Panc1 (cell line): Measurements from ENCODE around the gene SRSF10. TPM values are rescaled to one million over a fixed set of nuclear protein-coding genes. Genes with fewer than 3 reads are reported as not detected.
A peak's percentile ranks its signal among the peaks of the same experiment; 100 is the strongest.
"Not testable (repeated sequence)": the region's sequence is repeated elsewhere in the genome, so short reads cannot be mapped to it uniquely, and the experiment has no call there.

ENCODE experiments used
- ATAC-seq: fragments of 200-7000 bp; cut with Tn5 transposase; 2 replicates; pipeline ENCODE4 v1.9.1; 2020; ENCODE audit warnings: mild to moderate bottlenecking, moderate library complexity
- BruUV-seq: library from RNA; stranded (reverse); fragments of 400-500 nt; replicated peaks from 2 replicates; lab custom pipeline; 2021; lab: Mats Ljungman, UMichigan
- CTCF ChIA-PET: fragments of 300-600 bp; sonication (Branson Sonifier 250); formaldehyde crosslinking; loops from one replicate; lab custom pipeline; 2022; ENCODE audit warnings: antibody characterized with exemption; lab: Charles Lee
- POLR2A ChIA-PET: fragments of 300-600 bp; sonication (Branson Sonifier 250); formaldehyde crosslinking; loops from one replicate; lab custom pipeline; 2022; ENCODE audit warnings: antibody characterized with exemption; lab: Charles Lee
- DNase-seq: peaks from one replicate; pipeline ENCODE4 v3.0.0-alpha.2; 2010; ENCODE audit warnings: low read depth, low spot score
- H3K27ac ChIP-seq: 2 replicates; pipeline ENCODE4 v1.5.1; 2011; ENCODE audit warnings: mild to moderate bottlenecking, low read length, inconsistent platforms
- H3K27me3 ChIP-seq: fragments of 200-500 bp; sonication (Bioruptor generic); 2 replicates; pipeline ENCODE4 v1.6.0; 2014; ENCODE audit warnings: low read length, inconsistent platforms; ENCODE audit not compliant: control insufficient read depth, insufficient read depth
- H3K36me3 ChIP-seq: fragments of 200-500 bp; sonication (Bioruptor generic); 2 replicates; pipeline ENCODE4 v1.5.1; 2014; ENCODE audit warnings: inconsistent platforms, mild to moderate bottlenecking, low read length, moderate library complexity; ENCODE audit not compliant: control insufficient read depth, insufficient read depth
- H3K4me1 ChIP-seq: 2 replicates; pipeline ENCODE4 v1.5.1; 2011; ENCODE audit warnings: inconsistent platforms, mild to moderate bottlenecking, low read length, moderate library complexity; ENCODE audit not compliant: control insufficient read depth, insufficient read depth
- H3K4me3 ChIP-seq, 2 experiments: 2 replicates each; pipeline ENCODE4 v1.5.1; 2011 to 2012; ENCODE audit warnings: low read depth in 2 of 2, low read length in 2 of 2, mild to moderate bottlenecking in 2 of 2, inconsistent platforms in 1 of 2, moderate library complexity in 1 of 2
- H3K9me3 ChIP-seq: fragments of 200-500 bp; sonication (Bioruptor generic); 2 replicates; pipeline ENCODE4 v1.5.1; 2014; ENCODE audit warnings: low read depth, mild to moderate bottlenecking, inconsistent platforms, low read length, moderate library complexity; ENCODE audit not compliant: control insufficient read depth, insufficient read depth
- POLR2AphosphoS5 ChIP-seq: IDR thresholded peaks from 2 replicates; pipeline ENCODE4 v1.6.1; 2012; ENCODE audit warnings: mild to moderate bottlenecking, low read depth, low read length, moderate library complexity
- SIN3A ChIP-seq: IDR thresholded peaks from 2 replicates; pipeline ENCODE4 v1.6.1; 2012; ENCODE audit warnings: low read depth, mild to moderate bottlenecking, low read length, moderate library complexity, borderline replicate concordance; ENCODE audit not compliant: insufficient read depth
- TCF7L2 ChIP-seq: IDR thresholded peaks from 2 replicates; pipeline ENCODE4 v1.6.1; 2011; ENCODE audit warnings: mild to moderate bottlenecking, low read depth, low read length, inconsistent platforms
- in situ Hi-C: cut with HindIII; loops from 2 replicates; pipeline ENCODE4 v1.10.0; 2016; ENCODE audit warnings: low sequenced_read_pairs, low pct_unique_long_range_greater_than_20kb
- intact Hi-C: fragments of 100-400 bp; cut with micrococcal nuclease; formaldehyde crosslinking; loops from one replicate; pipeline ENCODE4 v1.10.0; 2022; ENCODE audit not compliant: unreplicated experiment
- total RNA-seq: library from RNA; stranded (reverse); gene quantifications from one replicate; pipeline ENCODE4 v1.2.1, GENCODE V29; 2021; ENCODE audit not compliant: unreplicated experiment
- TF ChIP-seq, protein P1 (sequence below), 2 experiments: IDR thresholded peaks; 2 replicates each; pipeline ENCODE4 v1.6.1; 2011 to 2012; ENCODE audit warnings: low read depth in 2 of 2, control low read depth in 1 of 2, low read length in 1 of 2, mild to moderate bottlenecking in 1 of 2, moderate library complexity in 1 of 2; ENCODE audit not compliant: insufficient read depth in 1 of 2
- TF ChIP-seq, protein P2 (sequence below): fragments of 450-650 bp; IDR thresholded peaks from 2 replicates; pipeline ENCODE4 v1.5.1; 2017; ENCODE audit warnings: mild to moderate bottlenecking

The SRSF10 gene
- total RNA-seq, 1 experiment from 2014 or later, result 137 TPM

DNA sequence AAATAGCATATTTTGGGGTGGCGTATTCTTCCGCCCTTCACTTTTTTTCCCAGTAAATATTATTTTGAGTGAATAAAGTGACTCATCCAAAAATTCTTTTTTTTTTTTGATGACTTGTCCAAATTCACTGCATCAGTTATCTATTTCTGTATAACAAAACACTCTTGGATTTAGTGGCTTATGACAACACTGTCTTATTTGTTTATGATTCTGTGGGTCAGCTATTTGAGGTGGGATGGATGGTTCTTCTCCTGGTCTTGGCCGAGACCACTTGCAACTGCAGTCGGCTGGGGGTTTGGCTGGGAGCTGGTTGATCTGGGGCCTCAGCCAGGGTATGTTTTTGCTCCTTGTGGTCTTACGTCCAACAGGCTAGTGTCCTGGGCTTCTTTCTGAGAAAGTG lies 39.9 kb upstream of the SRSF10 start:
- in situ Hi-C loops, result loop anchor here (10.0 kb wide), 1 partner anchor 55 kb away; no protein-coding TSS in a partner anchor
- H3K36me3 ChIP-seq, result no peaks in the 10 kb centered on the region
- peaks cover 62% of the 10 kb centered on the region for H3K4me1 ChIP-seq
- no peak for DNase-seq
- H3K27me3 ChIP-seq, result no peaks in the 10 kb centered on the region
- ATAC-seq, result no peak
- H3K4me3 ChIP-seq, result no peak overlapping the region
- H3K9me3 ChIP-seq, result no peaks in the 10 kb centered on the region
- no peak for TF ChIP-seq TCF7L2
- ChIA-PET POLR2A (interaction anchor here (0.6 kb wide), 1 partner anchor 244 kb away, joined by 6 read pairs; no protein-coding TSS in a partner anchor), CTCF (no interaction called here)
- no TSS peak for BruUV-seq
- intact Hi-C loops, result no loop called here
- H3K27ac ChIP-seq, result peak overlapping the region; percentile 87

DNA sequence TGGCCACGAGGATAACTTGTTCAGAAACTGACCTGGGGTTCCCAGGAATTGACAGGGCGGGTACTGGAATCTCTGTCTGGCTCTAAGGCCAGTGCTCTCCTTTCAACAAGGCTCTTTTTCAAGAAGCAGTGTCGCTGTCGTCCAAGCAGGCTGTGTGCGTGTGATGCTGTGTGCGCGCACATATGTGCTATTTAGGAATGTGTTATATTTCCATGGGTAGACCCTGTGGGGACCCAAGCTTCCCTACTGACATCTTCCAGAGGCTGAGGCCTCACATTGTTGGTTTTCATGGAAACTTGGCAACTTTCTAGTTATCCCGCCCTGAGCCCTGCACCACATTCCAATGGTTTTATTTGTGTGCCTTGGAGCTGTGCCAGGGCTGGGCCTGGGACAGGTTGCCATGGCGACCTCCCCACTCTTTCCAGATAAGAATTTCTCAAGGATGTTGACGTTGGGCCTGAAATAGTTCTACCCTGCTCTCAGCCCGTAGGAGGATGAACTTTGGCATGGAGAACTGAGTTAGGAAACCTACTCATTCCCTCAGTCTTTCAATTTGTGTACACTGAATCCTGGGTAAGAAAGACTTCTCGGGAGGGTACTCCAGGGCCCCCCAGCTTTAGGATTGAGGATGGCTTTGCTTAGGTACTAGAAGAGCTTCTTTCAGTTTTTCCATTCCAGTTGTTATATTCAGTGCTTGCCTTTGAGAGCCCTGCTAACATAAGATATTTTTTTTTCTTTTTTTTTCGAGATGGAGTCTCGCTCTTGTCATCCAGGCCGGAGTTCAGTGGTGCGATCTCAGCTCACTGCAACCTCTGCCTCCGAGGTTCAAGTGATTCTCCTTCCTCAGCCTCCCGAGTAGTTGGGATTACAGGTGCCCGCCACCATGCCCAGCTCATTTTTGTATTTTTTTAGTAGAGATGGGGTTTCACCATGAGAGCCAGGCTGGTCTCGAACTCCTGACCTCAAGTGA lies 38.8 kb upstream of the SRSF10 start:
- ATAC-seq (peak; percentile 89), DNase-seq (peak; percentile 87)
- Histone ChIP-seq H3K9me3 (no peaks in the 10 kb centered on the region), H3K27ac (peak overlapping the region; percentile 87), H3K36me3 (no peaks in the 10 kb centered on the region), H3K27me3 (no peaks in the 10 kb centered on the region), H3K4me1 (peaks cover 67% of the 10 kb centered on the region), H3K4me3 (peak overlapping the region in 1 of 2 experiments; percentile 25; a peak in 2 of 4 replicates)
- intact Hi-C loops, result loop anchor here (5.0 kb wide), 1 partner anchor 37 kb away; the partner anchor contains the start of gene SRSF10
- POLR2A ChIA-PET, result interaction anchor here (0.7 to 1.0 kb wide), 5 partner anchors 9 to 456 kb away, joined by 3 to 6 read pairs (median 3); no protein-coding TSS in a partner anchor
- peak; percentile 65 for TF ChIP-seq TCF7L2
- peak; percentile 96 for TF ChIP-seq POLR2AphosphoS5
- TF ChIP-seq SIN3A, result no peak
- CTCF ChIA-PET, result no interaction called here
- BruUV-seq, result TSS peak; percentile 97
- in situ Hi-C loops, result no loop called here

DNA sequence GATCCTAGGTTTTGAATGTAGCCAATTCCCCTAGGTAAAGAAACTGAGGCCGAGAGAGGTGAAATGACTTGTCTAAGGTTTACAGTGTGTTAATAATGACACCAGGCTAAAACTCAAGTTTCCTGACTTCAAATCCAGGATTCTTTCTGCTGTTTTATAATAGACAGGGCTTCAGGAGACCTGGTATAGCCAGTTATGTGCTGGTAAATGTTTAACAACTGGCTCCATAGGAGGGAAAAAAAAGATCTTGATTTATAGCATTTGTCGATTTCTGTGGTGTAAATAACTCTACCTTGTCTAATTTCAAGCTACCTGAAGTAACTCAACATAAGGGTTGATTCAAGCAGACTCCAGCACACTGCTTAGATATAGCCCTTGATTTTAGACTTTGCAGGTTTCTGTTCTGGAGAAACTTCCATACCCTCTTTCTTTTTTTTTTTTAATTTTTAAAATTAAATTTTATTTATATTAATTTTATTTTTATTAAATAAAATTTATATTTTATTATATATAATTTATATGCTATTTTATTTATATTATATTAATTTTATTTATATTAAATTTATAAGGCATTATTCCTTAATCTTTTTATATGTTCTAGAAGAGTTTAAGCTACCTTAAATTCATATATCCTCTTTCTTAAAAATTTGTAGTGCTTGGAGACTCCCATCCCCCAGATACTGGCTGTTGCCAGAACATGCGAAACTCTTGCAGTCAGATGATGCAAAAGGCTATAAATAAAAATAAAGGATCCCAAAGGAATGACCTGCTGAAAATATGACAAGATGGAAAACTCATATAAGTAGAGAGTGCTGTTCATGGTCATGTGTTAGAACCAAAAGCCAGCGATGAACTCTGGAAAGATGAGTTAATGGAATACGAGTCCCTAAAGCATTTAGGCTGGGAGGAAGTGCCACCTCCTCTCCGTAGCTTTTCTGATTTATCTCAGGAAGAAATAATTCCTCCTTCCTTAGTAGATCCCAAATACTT lies 35.4 kb upstream of the SRSF10 start:
- Histone ChIP-seq H3K27me3 (no peaks in the 10 kb centered on the region), H3K27ac (peak overlapping the region; percentile 83), H3K4me1 (peaks cover 40% of the 10 kb centered on the region), H3K36me3 (no peaks in the 10 kb centered on the region), H3K9me3 (no peaks in the 10 kb centered on the region), H3K4me3 (no peak overlapping the region)
- ChIA-PET POLR2A (interaction anchor here (0.7 kb wide), 1 partner anchor 307 kb away, joined by 3 read pairs; no protein-coding TSS in a partner anchor), CTCF (no interaction called here)
- no peak for DNase-seq
- intact Hi-C loops (loop anchor here (5.0 kb wide), 1 partner anchor 33 kb away; the partner anchor contains the start of gene SRSF10), in situ Hi-C loops (no loop called here)
- no TSS peak for BruUV-seq
- TF ChIP-seq POLR2AphosphoS5 (no peak), SIN3A (no peak), TCF7L2 (no peak)
- TF ChIP-seq, protein P1, sequence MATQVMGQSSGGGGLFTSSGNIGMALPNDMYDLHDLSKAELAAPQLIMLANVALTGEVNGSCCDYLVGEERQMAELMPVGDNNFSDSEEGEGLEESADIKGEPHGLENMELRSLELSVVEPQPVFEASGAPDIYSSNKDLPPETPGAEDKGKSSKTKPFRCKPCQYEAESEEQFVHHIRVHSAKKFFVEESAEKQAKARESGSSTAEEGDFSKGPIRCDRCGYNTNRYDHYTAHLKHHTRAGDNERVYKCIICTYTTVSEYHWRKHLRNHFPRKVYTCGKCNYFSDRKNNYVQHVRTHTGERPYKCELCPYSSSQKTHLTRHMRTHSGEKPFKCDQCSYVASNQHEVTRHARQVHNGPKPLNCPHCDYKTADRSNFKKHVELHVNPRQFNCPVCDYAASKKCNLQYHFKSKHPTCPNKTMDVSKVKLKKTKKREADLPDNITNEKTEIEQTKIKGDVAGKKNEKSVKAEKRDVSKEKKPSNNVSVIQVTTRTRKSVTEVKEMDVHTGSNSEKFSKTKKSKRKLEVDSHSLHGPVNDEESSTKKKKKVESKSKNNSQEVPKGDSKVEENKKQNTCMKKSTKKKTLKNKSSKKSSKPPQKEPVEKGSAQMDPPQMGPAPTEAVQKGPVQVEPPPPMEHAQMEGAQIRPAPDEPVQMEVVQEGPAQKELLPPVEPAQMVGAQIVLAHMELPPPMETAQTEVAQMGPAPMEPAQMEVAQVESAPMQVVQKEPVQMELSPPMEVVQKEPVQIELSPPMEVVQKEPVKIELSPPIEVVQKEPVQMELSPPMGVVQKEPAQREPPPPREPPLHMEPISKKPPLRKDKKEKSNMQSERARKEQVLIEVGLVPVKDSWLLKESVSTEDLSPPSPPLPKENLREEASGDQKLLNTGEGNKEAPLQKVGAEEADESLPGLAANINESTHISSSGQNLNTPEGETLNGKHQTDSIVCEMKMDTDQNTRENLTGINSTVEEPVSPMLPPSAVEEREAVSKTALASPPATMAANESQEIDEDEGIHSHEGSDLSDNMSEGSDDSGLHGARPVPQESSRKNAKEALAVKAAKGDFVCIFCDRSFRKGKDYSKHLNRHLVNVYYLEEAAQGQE (IDR thresholded peaks at IDR 0.05; ENCODE audit: insufficient read depth in 1 of 2, low read depth in 2 of 2, low read length in 1 of 2), result no peak
- TF ChIP-seq, protein P2, sequence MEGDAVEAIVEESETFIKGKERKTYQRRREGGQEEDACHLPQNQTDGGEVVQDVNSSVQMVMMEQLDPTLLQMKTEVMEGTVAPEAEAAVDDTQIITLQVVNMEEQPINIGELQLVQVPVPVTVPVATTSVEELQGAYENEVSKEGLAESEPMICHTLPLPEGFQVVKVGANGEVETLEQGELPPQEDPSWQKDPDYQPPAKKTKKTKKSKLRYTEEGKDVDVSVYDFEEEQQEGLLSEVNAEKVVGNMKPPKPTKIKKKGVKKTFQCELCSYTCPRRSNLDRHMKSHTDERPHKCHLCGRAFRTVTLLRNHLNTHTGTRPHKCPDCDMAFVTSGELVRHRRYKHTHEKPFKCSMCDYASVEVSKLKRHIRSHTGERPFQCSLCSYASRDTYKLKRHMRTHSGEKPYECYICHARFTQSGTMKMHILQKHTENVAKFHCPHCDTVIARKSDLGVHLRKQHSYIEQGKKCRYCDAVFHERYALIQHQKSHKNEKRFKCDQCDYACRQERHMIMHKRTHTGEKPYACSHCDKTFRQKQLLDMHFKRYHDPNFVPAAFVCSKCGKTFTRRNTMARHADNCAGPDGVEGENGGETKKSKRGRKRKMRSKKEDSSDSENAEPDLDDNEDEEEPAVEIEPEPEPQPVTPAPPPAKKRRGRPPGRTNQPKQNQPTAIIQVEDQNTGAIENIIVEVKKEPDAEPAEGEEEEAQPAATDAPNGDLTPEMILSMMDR, result no peak
- no peak for ATAC-seq

DNA sequence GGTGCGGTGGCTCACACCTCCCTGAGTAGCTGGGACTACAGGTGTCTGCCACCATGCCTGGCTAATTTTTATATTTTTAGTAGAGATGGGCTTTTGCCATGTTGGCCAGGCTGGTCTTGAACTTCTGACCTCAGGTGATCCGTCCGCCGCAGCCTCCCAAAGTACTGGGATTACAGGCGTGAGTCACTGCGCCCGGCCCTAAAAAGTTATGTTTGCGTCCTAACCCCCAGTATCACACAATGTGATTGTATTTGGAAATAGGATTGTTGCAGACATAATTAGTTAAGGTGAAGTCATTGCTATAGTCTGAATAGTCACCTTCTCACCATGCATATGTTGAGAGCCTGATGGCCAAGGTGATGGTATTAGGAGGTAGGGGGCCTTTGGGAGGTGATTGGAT lies 32.8 kb upstream of the SRSF10 start:
- H3K36me3 ChIP-seq, H3K27me3 ChIP-seq, POLR2A ChIA-PET, in situ Hi-C loops, BruUV-seq, intact Hi-C loops, DNase-seq, H3K9me3 ChIP-seq, H3K4me3 ChIP-seq, ATAC-seq: not testable (repeated sequence)
- CTCF ChIA-PET, result interaction anchor here (0.8 kb wide), 1 partner anchor 197 kb away, joined by 13 read pairs; no protein-coding TSS in a partner anchor
- peak overlapping the region; percentile 25; the same call in 1 of the 2 replicates for H3K27ac ChIP-seq
- H3K4me1 ChIP-seq, result peaks cover 48% of the 10 kb centered on the region
